Measurements from ENCODE around the gene ALPP.
"Not testable (repeated sequence)": the region's sequence is repeated elsewhere in the genome, so short reads cannot be mapped to it uniquely, and the experiment has no call there.

The ALPP gene

DNA sequence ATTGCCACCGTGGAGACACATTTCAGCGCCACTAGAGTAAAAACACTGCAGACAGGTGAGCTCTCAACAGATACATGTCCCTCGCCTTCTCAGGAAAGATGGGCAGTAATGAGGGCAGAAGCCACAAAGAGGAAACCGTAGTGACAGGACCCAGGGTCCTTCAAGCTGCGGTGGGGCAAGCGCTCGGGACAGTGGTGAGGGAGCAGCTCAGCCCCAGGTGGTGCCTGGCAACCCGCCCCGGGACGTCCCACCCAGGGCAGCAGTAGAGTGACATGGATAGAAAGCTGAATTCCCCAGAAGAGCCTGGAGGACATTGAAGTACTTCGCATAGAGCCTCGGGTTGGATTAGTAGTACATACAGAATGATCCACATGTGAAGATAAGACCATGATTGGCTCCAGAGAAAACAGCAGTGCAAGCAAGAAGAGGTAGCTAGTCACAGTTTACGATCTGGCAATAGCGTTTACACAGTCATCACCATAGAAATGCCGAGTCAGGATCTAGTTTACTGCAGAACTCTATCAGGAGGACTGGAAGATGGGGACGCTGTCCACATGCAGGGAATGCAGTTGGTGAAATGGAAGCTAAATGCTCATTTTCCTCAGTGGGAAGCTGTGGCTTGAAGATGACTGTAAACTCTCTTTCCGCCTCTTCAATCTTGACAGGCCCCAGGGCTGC, 37.4 kb upstream of the ALPP start:
- DNase-seq = no peak

GRCh38 chr2:232341739-232342126, 36.8 kb upstream of the ALPP start:
- DNase-seq = no peak

- no peak for DNase-seq
These were observed 35.7 kb upstream of the ALPP start for GRCh38 chr2:232342635-232343565.

- no peak for DNase-seq
These were observed 34.7 kb upstream of the ALPP start for GRCh38 chr2:232343821-232344220.

DNA sequence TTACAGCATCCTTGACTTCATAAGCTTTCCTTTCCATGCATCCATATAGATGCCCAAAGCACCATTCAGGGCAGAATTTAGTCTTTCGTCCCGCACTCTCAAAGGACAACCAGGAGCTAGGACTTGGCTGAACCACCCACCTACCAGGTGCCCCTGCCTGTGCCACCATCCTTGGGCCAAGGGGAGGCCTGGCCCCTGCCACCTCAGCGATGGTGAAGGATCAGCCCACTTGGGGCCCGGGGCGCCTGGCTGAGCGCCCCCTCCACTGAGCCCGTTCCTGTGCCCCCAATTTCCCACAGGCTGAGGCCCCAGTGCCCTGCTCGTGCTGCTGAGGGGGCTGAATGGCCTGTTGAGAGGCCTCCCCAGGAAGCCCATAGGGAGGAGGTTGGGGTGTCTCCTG, 33.3 kb upstream of the ALPP start:
- no peak for DNase-seq

- no peak for DNase-seq
These were observed 31.2 kb upstream of the ALPP start for GRCh38 chr2:232347369-232347768.

DNA sequence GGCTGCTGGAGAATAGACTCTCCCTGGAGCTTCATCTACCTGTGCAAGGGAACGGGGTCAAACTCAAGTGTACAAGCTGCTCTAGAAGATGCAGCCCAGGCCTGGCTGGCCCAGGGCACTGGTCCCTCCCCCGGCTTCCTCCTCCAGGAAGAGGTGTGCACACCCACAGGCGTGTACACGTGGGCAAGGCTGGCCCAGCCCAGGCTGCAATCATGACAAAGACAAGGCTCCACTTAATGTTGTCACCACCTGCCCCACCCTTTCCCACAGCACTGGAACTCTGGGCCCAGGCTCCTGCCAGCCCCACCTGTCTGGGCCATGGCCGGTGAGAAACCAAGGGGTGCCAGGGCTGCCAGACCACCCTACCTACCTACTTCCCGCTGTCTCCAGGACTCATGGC, 29.6 kb upstream of the ALPP start:
- DNase-seq = no peak

GRCh38 chr2:232349546-232349945, 29.0 kb upstream of the ALPP start:
- no peak for DNase-seq

DNA sequence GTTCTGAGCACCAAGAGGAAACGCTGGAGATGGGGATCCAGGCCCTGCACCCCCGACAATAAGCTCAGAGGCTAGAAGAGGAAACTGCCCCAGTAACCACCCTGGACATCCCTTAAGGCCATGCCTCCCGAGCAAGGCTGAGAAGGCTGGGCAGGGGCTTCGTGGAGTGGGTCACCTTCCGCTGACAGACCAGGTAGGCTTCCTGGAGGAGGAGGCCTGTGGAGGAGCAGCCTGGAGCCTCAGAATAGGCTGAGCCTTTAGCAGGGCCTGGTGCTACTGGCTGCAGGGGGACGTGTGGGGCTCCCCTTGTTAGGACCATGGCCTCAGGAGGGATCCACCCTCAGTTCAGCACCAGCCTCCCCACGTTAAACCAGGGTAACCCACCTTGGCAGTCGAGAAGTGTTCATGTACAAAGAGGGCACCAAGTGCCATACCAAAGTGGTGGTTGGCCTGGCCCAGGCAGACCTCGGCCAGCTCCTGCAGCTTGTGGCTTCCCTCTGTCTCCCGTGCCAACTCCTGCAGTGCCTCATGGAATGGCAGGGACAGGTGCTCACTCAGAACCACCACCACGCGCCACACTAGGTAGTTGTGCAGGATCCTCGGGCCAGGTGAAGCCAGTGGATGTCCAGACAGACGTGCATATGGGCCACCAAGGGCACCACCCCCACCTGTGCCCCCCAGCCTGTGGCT, 28.5 kb upstream of the ALPP start:
- DNase-seq = no peak

- no peak for DNase-seq
These were observed 27.5 kb upstream of the ALPP start for GRCh38 chr2:232350804-232351685.

DNA sequence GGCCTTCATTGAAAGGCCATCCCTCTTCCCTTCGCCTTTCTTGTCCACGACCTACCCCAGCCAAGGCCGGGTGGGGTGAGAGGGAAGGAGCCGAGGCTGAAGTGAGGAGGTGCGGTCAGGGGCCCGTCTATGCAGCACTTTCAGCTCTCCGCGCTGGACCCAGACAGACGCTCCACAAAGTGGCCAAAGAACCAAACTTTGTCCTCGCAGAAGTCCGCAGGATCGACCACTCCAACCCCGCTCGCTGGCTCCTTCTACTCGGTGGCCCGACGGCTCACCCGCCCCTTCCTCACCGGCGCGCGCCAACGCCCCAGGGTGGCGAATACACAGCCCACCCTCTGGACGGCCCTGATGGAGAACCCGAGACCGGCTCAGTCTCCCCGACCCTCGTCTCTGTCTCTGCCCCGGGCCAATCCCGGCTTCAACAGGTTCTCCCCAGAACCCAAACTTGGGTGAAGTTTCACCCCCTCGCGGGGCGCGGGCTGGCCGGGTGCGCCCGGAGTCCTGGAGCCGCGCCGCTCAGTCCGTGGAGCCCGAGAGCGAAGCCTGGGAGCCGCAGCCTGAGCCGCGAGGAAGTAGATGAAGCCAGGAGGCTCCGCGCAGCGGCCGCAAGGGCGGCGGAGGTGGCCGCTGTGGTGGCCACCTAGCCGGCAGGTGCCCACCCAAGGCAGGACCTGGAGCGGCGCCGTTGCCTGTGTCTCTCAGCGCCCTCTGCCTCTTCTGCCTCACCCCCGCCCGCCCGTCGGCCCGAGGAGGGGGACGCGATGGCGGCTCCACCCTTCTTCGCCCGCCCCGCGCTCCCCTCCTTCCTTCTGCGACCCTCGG, 26.7 kb upstream of the ALPP start:
- no peak for DNase-seq

DNA sequence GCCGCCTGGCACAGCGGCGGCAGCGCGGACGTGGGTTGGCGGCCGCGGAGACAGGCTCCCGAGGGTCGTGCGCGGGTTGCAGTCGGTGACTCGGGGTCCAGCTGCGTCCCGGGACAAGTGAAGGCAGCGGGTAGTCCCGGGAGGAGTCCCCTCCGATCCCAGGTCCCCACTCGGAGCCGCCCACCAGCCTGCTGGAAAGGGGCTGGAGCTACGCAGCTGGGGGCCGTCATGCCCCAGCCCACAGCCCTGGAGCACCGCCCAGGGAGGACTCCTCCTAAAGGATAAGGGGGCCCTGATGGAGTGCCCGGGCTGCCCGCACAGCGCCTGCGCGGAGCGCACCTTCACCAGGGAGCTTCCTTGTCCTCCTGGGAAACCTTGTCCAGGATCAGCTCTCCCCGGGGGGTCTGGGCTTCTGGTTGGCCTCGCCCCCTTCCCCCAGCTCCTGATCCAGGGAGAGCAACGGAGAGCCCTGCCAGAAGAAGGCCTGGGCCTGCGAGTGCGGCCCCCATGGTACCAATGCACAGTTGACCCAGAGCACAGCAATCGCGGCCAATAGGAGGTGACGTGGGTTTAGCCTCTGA, 25.9 kb upstream of the ALPP start:
- no peak for DNase-seq

DNA sequence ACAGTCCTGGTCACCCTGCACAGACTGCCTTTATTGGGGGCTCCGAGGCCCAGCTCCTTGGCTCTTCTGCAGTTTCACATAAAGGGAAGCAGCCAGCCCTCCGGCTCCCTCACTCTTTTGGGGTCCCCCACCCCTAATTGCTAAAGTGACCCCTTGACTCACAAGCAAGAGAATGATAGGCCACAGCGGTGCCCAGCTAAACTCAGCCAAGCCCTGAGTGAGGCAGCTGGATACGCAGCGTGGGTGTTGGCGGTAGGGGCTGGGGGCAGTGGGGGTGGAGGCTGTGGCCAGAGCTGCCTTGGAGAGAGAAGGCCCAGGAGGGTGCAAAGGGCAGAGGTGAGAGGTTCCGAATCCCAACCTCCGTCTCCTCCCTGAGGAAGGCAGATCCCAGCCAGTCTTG, 25.5 kb upstream of the ALPP start:
- no peak for DNase-seq

- no peak for DNase-seq
These were observed 24.9 kb upstream of the ALPP start for GRCh38 chr2:232353660-232354059.

- no peak for DNase-seq
These were observed 24.5 kb upstream of the ALPP start for GRCh38 chr2:232354069-232354468.

GRCh38 chr2:232361646-232362045, 16.9 kb upstream of the ALPP start:
- DNase-seq = no peak

DNA sequence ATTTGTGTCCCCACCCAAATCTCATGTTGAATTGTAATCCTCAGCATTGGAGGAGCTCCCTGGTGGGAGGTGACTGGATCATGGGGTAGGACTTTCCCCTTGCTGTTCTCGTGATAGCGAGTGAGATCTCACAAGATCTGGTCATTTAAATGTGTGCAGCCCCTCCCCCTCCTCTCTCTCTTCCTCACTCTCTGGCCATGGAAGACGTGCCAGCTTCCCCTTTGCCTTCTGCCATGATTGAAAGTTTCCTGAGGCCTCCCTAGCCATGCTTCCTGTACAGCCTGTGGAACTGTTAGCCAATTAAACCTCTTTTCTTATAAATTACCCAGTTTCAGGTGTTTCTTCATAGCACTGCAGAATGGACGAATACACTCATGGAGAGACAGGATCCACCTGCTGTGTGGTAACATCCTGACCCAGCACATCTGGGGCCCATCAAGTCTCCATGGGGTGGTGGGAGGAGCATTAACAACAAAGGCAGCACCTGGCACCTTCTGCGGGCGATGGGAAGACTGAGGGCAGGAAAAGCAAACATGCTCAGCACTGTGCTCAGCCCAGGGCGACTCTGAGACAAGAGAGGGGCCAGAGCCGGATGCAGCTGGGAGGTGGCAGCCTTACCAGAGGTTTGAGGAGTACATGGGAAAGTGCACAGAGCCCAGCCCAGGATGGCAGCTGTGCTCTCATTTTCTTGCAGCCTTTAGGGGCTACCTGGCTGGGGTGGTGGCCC, 16.2 kb upstream of the ALPP start:
- DNase-seq = no peak

DNA sequence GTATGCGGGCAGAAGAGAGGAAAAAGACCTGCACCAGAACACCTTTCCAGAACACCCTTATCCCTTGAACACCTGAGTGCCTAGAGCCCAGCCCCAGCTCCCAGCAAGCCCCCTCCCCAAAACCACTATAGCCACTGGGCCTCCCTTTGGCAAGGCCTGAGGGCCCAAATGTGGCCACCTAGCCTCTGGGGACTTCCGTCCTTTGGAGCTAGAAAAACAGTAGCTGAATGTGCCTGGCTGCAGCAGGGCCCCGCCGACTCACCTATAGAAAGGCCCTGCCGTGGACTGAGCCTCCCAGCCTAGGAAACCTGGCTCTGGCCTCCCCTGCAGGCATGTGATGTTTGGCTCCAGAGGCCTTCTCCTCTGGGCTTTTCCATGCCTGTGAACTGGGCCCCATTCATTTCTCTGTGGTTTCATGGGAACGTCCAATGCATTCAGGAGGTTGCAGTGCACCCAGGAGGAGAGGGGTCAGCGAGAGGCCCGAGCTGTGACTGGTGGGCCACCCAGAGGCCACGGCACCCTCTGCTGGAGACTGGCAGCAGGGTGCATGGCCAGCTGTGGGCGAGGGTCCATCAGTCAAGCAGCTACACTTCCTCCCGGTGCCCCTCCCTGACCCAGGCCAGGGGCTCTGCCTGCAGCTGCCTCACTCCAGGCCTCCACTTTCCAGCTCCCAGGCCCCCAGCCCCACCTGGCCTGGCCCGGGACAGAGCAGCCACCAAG, 15.3 kb upstream of the ALPP start:
- DNase-seq = not testable (repeated sequence)

DNA sequence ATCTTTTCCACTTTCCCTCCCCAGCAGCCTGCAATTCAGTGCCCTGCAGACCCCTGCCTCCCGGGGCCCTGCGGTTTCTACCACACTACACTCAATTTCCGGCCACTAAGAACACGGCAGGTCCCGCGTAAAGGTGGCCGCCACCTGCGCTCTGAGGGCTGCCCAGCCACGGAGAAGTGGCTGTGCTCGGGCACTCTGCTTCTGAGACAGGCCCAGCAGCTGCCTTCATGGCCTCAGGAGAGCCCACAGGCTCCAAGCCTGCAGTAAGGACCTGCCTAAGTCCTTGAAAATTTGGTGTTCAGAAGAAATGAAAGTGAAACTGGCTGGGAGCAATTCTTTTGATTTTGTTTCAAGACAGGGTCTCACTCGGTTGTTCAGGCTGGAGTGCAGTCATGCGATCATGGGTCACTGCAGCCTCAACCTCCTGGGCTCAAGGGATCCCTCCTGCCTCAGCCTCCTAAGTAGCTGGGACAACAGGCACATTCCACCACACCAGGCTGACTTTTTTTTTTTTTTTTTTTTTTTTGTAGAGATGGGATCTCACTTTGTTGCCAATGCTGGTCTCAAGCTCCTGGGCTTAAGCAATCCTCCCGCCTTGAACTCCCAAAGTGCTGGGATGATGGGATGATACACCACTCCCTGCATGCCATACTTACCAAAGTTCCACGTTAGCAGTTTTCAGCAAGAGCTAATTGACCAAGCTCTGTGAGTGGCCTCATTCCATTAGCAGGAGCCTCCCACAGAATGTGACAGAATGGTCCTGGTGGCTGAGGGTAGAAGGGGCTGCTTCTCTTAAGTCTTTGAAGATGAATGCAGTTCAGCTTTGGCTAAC, 14.6 kb upstream of the ALPP start:
- no peak for DNase-seq

Data from NCI-H1436 (cell line).